Measurements from ENCODE around the gene F12. TPM values are rescaled to one million over a fixed set of nuclear protein-coding genes. Genes with fewer than 3 reads are reported as not detected.
"Not testable (repeated sequence)": the region's sequence is repeated elsewhere in the genome, so short reads cannot be mapped to it uniquely, and the experiment has no call there.

Gene F12
- total RNA-seq, 1 donor from 2014 or later: not detected

DNA sequence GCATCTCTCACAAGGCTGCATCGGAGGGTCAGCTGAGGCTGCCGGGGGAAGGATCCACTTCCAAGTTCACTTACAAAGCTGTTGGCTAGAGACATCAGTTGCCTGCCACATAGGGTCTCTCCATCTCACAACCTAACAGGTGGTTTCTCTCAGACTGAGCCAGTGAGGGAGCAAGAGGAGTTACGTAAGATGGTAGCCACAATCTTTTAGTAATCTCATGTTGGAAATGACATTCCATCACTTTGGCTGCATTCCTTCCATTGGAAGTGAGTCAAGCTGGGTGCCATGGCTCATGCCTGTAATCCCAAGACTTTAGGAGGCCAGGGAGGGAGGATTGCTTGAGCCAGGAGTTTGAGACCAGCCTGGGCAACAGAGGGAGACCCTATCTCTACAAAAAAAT is 9.7 kb upstream of the F12 start:
- intact Hi-C loops (cut with DNase I): no loop called here
- TF ChIP-seq, protein P1, sequence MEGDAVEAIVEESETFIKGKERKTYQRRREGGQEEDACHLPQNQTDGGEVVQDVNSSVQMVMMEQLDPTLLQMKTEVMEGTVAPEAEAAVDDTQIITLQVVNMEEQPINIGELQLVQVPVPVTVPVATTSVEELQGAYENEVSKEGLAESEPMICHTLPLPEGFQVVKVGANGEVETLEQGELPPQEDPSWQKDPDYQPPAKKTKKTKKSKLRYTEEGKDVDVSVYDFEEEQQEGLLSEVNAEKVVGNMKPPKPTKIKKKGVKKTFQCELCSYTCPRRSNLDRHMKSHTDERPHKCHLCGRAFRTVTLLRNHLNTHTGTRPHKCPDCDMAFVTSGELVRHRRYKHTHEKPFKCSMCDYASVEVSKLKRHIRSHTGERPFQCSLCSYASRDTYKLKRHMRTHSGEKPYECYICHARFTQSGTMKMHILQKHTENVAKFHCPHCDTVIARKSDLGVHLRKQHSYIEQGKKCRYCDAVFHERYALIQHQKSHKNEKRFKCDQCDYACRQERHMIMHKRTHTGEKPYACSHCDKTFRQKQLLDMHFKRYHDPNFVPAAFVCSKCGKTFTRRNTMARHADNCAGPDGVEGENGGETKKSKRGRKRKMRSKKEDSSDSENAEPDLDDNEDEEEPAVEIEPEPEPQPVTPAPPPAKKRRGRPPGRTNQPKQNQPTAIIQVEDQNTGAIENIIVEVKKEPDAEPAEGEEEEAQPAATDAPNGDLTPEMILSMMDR (IDR thresholded peaks at IDR 0.05): no peak

DNA sequence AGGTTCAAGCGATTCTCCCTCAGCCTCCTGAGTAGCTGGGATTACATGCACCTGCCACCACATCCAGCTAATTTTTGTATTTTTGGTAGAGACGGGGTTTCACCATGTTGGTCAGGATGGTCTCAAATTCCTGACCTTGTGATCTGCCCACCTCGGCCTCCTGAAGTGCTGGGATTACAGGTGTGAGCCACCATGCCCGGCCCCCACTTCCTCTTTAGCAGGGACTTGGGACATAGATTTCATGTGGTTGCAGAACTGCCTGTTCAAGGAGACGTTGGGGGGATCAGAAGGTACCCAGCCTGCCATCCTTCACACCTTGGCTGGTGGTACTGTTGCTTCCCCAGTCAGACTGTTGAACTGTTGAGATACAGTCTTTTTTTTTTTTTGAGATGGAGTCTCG is 7.7 kb upstream of the F12 start:
- H3K27me3 ChIP-seq; intact Hi-C loops (cut with DNase I); H3K27ac ChIP-seq; H3K4me3 ChIP-seq; H3K9me3 ChIP-seq; H3K4me1 ChIP-seq; H3K36me3 ChIP-seq; DNase-seq (ENCODE audit: low spot score in 2 of 2): not testable (repeated sequence)

More for the DNA sequence above, 9.7 kb upstream of the F12 start:
- Histone ChIP-seq H3K27me3 (no peaks in the 10 kb centered on the region), H3K4me3 (no peak overlapping the region), H3K36me3 (no peaks in the 10 kb centered on the region), H3K4me1 (no peaks in the 10 kb centered on the region), H3K27ac (no peak overlapping the region), H3K9me3 (no peaks in the 10 kb centered on the region)
- no peak for DNase-seq (ENCODE audit: low spot score in 2 of 2)

- Histone ChIP-seq H3K27ac (no peak overlapping the region), H3K4me3 (no peak overlapping the region), H3K36me3 (no peaks in the 10 kb centered on the region), H3K27me3 (no peaks in the 10 kb centered on the region), H3K9me3 (no peaks in the 10 kb centered on the region), H3K4me1 (no peaks in the 10 kb centered on the region)
- TF ChIP-seq, protein P1 (IDR thresholded peaks at IDR 0.05): no peak
- intact Hi-C loops (cut with DNase I): no loop called here
- no peak for DNase-seq (ENCODE audit: low spot score in 2 of 2)
These were observed 5.1 kb upstream of the F12 start for GRCh38 chr5:177414481-177414880.

DNA sequence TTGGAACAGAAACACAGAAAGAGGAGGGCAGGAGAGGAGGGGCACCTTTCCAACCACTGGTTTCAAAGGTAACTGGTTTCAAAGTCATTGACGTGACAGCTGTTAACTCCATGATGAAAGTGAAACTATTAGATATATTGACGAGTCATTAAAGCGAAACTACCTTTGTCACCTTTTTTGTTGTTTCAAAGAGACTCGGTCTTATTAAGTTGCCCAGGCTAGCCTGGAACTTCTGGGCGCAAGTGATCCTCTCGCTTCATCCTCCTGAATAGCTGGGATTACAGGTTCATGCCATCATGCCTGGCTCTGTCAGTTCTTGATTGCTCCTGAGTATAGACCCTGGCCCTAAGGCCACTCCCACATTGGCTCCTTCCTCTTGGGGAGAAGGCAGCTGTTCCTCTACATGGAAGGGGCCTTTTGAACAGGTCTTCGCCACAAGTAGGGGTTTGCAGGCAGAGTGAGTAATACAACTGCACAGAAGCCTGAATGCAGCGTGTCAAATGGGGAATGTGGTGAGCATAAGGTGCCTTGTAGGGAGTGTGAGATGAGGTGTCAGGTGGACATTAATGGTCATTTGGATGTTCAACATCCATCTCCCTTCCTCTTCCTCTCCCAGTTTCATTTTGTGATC is 3.4 kb upstream of the F12 start:
- Histone ChIP-seq H3K36me3 (no peaks in the 10 kb centered on the region), H3K27ac (no peak overlapping the region), H3K4me1 (no peaks in the 10 kb centered on the region), H3K9me3 (no peaks in the 10 kb centered on the region), H3K4me3 (no peak overlapping the region), H3K27me3 (no peaks in the 10 kb centered on the region)
- TF ChIP-seq, protein P1 (IDR thresholded peaks at IDR 0.05): no peak
- DNase-seq (ENCODE audit: low spot score in 2 of 2): no peak
- intact Hi-C loops (cut with DNase I): no loop called here

- no peak for DNase-seq (ENCODE audit: low spot score in 2 of 2)
- TF ChIP-seq, protein P1 (IDR thresholded peaks at IDR 0.05): no peak
- intact Hi-C loops (cut with DNase I): no loop called here
- Histone ChIP-seq H3K27ac (no peak overlapping the region), H3K4me1 (no peaks in the 10 kb centered on the region), H3K36me3 (no peaks in the 10 kb centered on the region), H3K9me3 (no peaks in the 10 kb centered on the region), H3K27me3 (no peaks in the 10 kb centered on the region), H3K4me3 (no peak overlapping the region)
These were observed 1.2 kb upstream of the F12 start for GRCh38 chr5:177410575-177410974.

DNA sequence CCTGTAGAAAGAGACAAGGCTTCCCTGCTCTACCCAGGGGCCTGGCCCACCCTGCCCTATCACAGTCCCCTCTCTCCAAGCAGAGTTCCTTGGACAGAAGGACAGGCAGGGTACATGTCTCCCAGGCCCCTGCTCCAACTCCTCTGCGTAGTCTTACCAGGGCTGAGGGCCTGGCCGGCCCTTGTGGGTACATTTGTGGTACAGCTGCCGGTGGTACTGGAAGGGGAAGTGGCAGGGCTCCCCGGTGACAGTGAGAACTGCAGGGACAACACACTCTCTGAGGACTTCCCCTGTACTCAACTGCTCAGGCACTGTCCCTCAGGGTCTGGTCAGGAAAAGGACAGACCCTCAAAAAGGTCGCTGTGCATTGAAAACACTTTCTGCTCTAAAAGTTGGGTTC is 3.6 kb downstream of the F12 start:
- H3K4me1 ChIP-seq: peaks cover 17 to 21% of the 10 kb centered on the region in 2 donors
- no peak for DNase-seq (ENCODE audit: low spot score in 2 of 2)
- peaks cover 27% of the 10 kb centered on the region for H3K27me3 ChIP-seq
- H3K4me3 ChIP-seq: no peak overlapping the region
- H3K9me3 ChIP-seq: no peaks in the 10 kb centered on the region
- intact Hi-C loops (cut with DNase I): no loop called here
- H3K36me3 ChIP-seq: no peaks in the 10 kb centered on the region
- TF ChIP-seq, protein P1 (IDR thresholded peaks at IDR 0.05): no peak
- H3K27ac ChIP-seq: no peak overlapping the region
